IMR-90 (cell line): Measurements from ENCODE around the gene IGFBP5. TPM values are rescaled to one million over a fixed set of nuclear protein-coding genes. Genes with fewer than 3 reads are reported as not detected.

ENCODE experiments used
- ATAC-seq: fragments of 200-7000 bp; cut with Tn5 transposase; 2 replicates; pipeline ENCODE4 v1.9.1; 2020; ENCODE audit warnings: low read depth, mild to moderate bottlenecking, moderate library complexity
- BruUV-seq: library from RNA; stranded (reverse); fragments of 400-500 nt; replicated peaks from 2 replicates; lab custom pipeline; 2021; lab: Mats Ljungman, UMichigan
- CTCF ChIA-PET: fragments of 300-600 bp; formaldehyde crosslinking; extraction: SDS; loops from one replicate; lab custom pipeline; 2021; ENCODE audit warnings: antibody characterized with exemption; lab: Yijun Ruan, JAX
- POLR2A ChIA-PET: fragments of 300-600 bp; sonication (Branson Sonifier 250); formaldehyde crosslinking; loops from one replicate; lab custom pipeline; 2022; ENCODE audit warnings: antibody characterized with exemption; ENCODE audit not compliant: unreplicated experiment; lab: Charles Lee
- DNase-seq: peaks from one replicate; pipeline ENCODE4 v3.0.0; 2013
- H2AFZ ChIP-seq: replicated peaks from 2 replicates; pipeline ENCODE3; 2013; ENCODE audit warnings: low read length, mild to moderate bottlenecking; ENCODE audit not compliant: poor library complexity
- H2AK5ac ChIP-seq: 2 replicates; pipeline ENCODE4 v1.6.1; 2013; ENCODE audit warnings: low read depth, low read length, inconsistent platforms
- H2AK9ac ChIP-seq: replicated peaks from 2 replicates; pipeline ENCODE3; 2013; ENCODE audit warnings: mild to moderate bottlenecking, low read depth, low read length, moderate library complexity; ENCODE audit not compliant: poor library complexity
- H2BK120ac ChIP-seq: 2 replicates; pipeline ENCODE4 v1.6.1; 2013; ENCODE audit warnings: low read depth, low read length, inconsistent platforms
- H2BK15ac ChIP-seq: 3 replicates; pipeline ENCODE4 v1.6.1; 2013; ENCODE audit warnings: low read depth, low read length, inconsistent platforms
- H2BK20ac ChIP-seq: 2 replicates; pipeline ENCODE4 v1.6.1; 2013; ENCODE audit warnings: low read depth, mild to moderate bottlenecking, inconsistent platforms, low read length, moderate library complexity
- H2BK5ac ChIP-seq: 2 replicates; pipeline ENCODE4 v1.6.1; 2013; ENCODE audit warnings: mild to moderate bottlenecking, low read depth, low read length, inconsistent platforms; ENCODE audit not compliant: poor library complexity, severe bottlenecking
- H3K14ac ChIP-seq: replicated peaks from 2 replicates; pipeline ENCODE4 v1.6.1; 2013; ENCODE audit warnings: low read depth, low read length, inconsistent platforms
- H3K18ac ChIP-seq: 2 replicates; pipeline ENCODE4 v1.6.1; 2013; ENCODE audit warnings: low read depth, low read length, control low read depth
- H3K23ac ChIP-seq: 2 replicates; pipeline ENCODE4 v1.6.1; 2013; ENCODE audit warnings: low read depth, low read length, inconsistent platforms
- H3K27ac ChIP-seq: 2 replicates; pipeline ENCODE4 v1.5.1; 2013; ENCODE audit warnings: mild to moderate bottlenecking, control low read depth, low read length; ENCODE audit not compliant: insufficient read depth
- H3K27me3 ChIP-seq: 2 replicates; pipeline ENCODE4 v1.6.1; 2013; ENCODE audit warnings: low read length; ENCODE audit not compliant: control insufficient read depth, insufficient read depth
- H3K36me3 ChIP-seq: 2 replicates; pipeline ENCODE4 v1.6.1; 2013; ENCODE audit warnings: low read length, mixed read lengths; ENCODE audit not compliant: control insufficient read depth, insufficient read depth
- H3K4ac ChIP-seq: 2 replicates; pipeline ENCODE4 v1.6.1; 2013; ENCODE audit warnings: low read depth, low read length, inconsistent platforms
- H3K4me1 ChIP-seq: 2 replicates; pipeline ENCODE4 v1.6.1; 2013; ENCODE audit warnings: low read length, mixed read lengths; ENCODE audit not compliant: control insufficient read depth, insufficient read depth
- H3K4me2 ChIP-seq: 2 replicates; pipeline ENCODE4 v1.6.1; 2013; ENCODE audit warnings: low read depth, mild to moderate bottlenecking, control low read depth, low read length, moderate library complexity
- H3K4me3 ChIP-seq: 2 replicates; pipeline ENCODE4 v1.5.1; 2013; ENCODE audit warnings: low read depth, mild to moderate bottlenecking, control low read depth, low read length, moderate library complexity; ENCODE audit not compliant: insufficient read depth
- H3K56ac ChIP-seq: 2 replicates; pipeline ENCODE4 v1.6.1; 2013; ENCODE audit warnings: low read length, inconsistent platforms; ENCODE audit not compliant: insufficient read depth; ENCODE audit errors: extremely low read depth
- H3K79me1 ChIP-seq, 2 experiments: 2 replicates each; pipeline ENCODE4 v1.6.1; 2013; ENCODE audit warnings: low read length in 2 of 2, inconsistent platforms in 1 of 2, low read depth in 1 of 2
- H3K9ac ChIP-seq: 2 replicates; pipeline ENCODE4 v1.6.1; 2013; ENCODE audit warnings: low read depth, low read length, control low read depth
- H3K9me1 ChIP-seq: 2 replicates; pipeline ENCODE4 v1.6.1; 2013; ENCODE audit warnings: low read length, inconsistent platforms; ENCODE audit not compliant: insufficient read depth
- H3K9me3 ChIP-seq: 2 replicates; pipeline ENCODE4 v1.6.1; 2013; ENCODE audit warnings: low read length; ENCODE audit not compliant: control insufficient read depth, insufficient read depth
- H4K20me1 ChIP-seq: 2 replicates; pipeline ENCODE4 v1.6.1; 2013; ENCODE audit warnings: low read length, inconsistent platforms; ENCODE audit not compliant: insufficient read depth
- H4K5ac ChIP-seq: 2 replicates; pipeline ENCODE4 v1.6.1; 2013; ENCODE audit warnings: mild to moderate bottlenecking, low read depth, low read length, control low read depth
- H4K8ac ChIP-seq, 2 experiments: 2 replicates each; pipeline ENCODE4 v1.6.1; 2013; ENCODE audit warnings: low read depth in 2 of 2, low read length in 2 of 2, control low read depth in 1 of 2, inconsistent platforms in 1 of 2
- H4K91ac ChIP-seq: 2 replicates; pipeline ENCODE4 v1.6.1; 2013; ENCODE audit warnings: low read depth, low read length, inconsistent platforms; ENCODE audit not compliant: insufficient read depth
- CTCF ChIP-seq: conservative IDR thresholded peaks from 2 replicates; pipeline ENCODE4 v1.5.1; 2012; ENCODE audit warnings: mild to moderate bottlenecking, low read depth, low read length, improper control_type of control experiment
- WGBS, 2 experiments: methylation state at CpG; one replicate each; pipeline versions ENCODE4 v1.1.5 to v1.1.7; 2013; ENCODE audit warnings: missing lambda C conversion rate in 2 of 2; ENCODE audit not compliant: insufficient read length in 1 of 2; ENCODE audit errors: extremely low coverage in 2 of 2; 5-methylcytosine and 5-hydroxymethylcytosine counted together
- dilution Hi-C: fragments of 300-500 bp; cut with HindIII; formaldehyde crosslinking; loops from one replicate; pipeline ENCODE4 v1.14.3; 2018; ENCODE audit warnings: low sequenced_read_pairs; ENCODE audit not compliant: unreplicated experiment
- in situ Hi-C: fragments of 300-500 bp; cut with MboI; formaldehyde crosslinking; loops from 3 replicates; pipeline ENCODE4 v1.14.3; 2019; ENCODE audit warnings: low sequenced_read_pairs, inconsistent platforms, mixed read lengths
- intact Hi-C: fragments of 100-400 bp; cut with micrococcal nuclease; formaldehyde crosslinking; loops from 2 replicates; pipeline ENCODE4 v1.10.0; 2022
- polyA plus RNA-seq, 3 experiments: library from polyadenylated mRNA; depleted of rRNA; stranded (reverse); fragments of >200 nt; gene quantifications; 2 replicates each; pipeline ENCODE4 v1.2.3, GENCODE V29; 2012; ENCODE audit warnings: low replicate concordance in 1 of 3
- total RNA-seq: library from RNA; depleted of rRNA; stranded (reverse); fragments of >200 nt; gene quantifications from 2 replicates; pipeline ENCODE4 v1.2.3, GENCODE V29; 2012

The IGFBP5 gene
- total and polyA plus RNA-seq, 2 of the 4 experiments (the other 2 are of a cell fraction): 392 to 1,339 TPM

- Histone ChIP-seq H3K27ac (no peak overlapping the region), H3K18ac (no peak overlapping the region), H3K4ac (no peak overlapping the region), H3K4me1 (peaks cover 6% of the 10 kb centered on the region; the same call in 1 of the 2 replicates), H3K4me2 (no peak overlapping the region), H2BK120ac (no peak overlapping the region), H2BK5ac (no peak overlapping the region), H3K56ac (no peak overlapping the region), H3K9me3 (no peaks in the 10 kb centered on the region), H3K79me1 (no peaks in the 10 kb centered on the region), H2AK9ac (no peak overlapping the region), H3K14ac (no peak overlapping the region), H3K36me3 (no peaks in the 10 kb centered on the region), H4K8ac (no peak overlapping the region), H3K9me1 (no peaks in the 10 kb centered on the region), H2AFZ (no peak overlapping the region), H4K20me1 (no peaks in the 10 kb centered on the region), H2AK5ac (no peak overlapping the region), H4K5ac (no peak overlapping the region; the same call in 1 of the 2 replicates), H3K23ac (no peak overlapping the region), H3K9ac (no peak overlapping the region), H2BK20ac (no peak overlapping the region), H2BK15ac (no peak overlapping the region), H3K4me3 (no peak overlapping the region), H3K27me3 (peaks cover 15% of the 10 kb centered on the region), H4K91ac (no peak overlapping the region)
- intact Hi-C loops (no loop called here), in situ Hi-C loops (no loop called here), dilution Hi-C loops (no loop called here)
- ChIA-PET CTCF (no interaction called here), POLR2A (no interaction called here)
- WGBS, 2 experiments: no CpG with 5 or more reads among the region's 7 CpGs
- DNase-seq: no peak
- ATAC-seq: no peak
- TF ChIP-seq CTCF: no peak
- no TSS peak for BruUV-seq
These were observed 37.7 kb upstream of the IGFBP5 start for GRCh38 chr2:216733046-216733445.
